ENCODE data around the gene UBE2D4. TPM values are rescaled to one million over a fixed set of nuclear protein-coding genes. Genes with fewer than 3 reads are reported as not detected.
A peak's percentile ranks its signal among the peaks of the same experiment; 100 is the strongest.
"Not testable (repeated sequence)": the region's sequence is repeated elsewhere in the genome, so short reads cannot be mapped to it uniquely, and the experiment has no call there.

The UBE2D4 gene
- total RNA-seq, 6 experiments from 2014 or later: 12.6 to 15.7 (median 14.4) TPM

DNA sequence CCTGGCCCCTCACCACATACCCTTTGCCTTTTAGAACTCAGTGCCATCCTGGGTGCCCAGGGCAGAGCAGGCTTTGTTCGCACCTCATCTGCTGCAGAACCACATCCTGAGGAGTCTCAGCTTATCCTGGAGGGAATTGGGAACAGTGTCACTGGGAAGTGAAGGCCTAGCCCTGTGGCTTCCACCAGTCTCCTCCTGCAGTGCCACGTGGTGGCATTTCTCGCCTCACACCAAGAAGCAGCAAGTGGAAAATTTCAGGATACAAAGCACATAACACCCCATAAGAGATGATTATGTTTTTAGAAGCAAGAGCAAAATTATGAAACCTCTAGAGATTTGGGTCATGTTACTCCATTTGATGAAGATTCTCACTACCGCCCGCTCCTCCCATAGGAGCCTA, 26.8 kb downstream of the UBE2D4 start:
- no peaks in the 10 kb centered on the region for H3K9me3 Mint-ChIP-seq
- H3K4me1 Mint-ChIP-seq (ENCODE audit: low read depth): peaks cover 9% of the 10 kb centered on the region
- no peak overlapping the region for H3K27ac Mint-ChIP-seq
- H3K27me3 Mint-ChIP-seq (ENCODE audit: insufficient read depth): peaks cover 1% of the 10 kb centered on the region; the same call in 1 of the 2 replicates
- H3K36me3 Mint-ChIP-seq (ENCODE audit: low read depth): peaks cover 6% of the 10 kb centered on the region; the same call in 1 of the 2 replicates
- no peak overlapping the region for H3K4me3 Mint-ChIP-seq
- TF ChIP-seq, protein P1, sequence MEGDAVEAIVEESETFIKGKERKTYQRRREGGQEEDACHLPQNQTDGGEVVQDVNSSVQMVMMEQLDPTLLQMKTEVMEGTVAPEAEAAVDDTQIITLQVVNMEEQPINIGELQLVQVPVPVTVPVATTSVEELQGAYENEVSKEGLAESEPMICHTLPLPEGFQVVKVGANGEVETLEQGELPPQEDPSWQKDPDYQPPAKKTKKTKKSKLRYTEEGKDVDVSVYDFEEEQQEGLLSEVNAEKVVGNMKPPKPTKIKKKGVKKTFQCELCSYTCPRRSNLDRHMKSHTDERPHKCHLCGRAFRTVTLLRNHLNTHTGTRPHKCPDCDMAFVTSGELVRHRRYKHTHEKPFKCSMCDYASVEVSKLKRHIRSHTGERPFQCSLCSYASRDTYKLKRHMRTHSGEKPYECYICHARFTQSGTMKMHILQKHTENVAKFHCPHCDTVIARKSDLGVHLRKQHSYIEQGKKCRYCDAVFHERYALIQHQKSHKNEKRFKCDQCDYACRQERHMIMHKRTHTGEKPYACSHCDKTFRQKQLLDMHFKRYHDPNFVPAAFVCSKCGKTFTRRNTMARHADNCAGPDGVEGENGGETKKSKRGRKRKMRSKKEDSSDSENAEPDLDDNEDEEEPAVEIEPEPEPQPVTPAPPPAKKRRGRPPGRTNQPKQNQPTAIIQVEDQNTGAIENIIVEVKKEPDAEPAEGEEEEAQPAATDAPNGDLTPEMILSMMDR (IDR thresholded peaks at IDR 0.05): no peak
- DNase-seq: no peak

DNA sequence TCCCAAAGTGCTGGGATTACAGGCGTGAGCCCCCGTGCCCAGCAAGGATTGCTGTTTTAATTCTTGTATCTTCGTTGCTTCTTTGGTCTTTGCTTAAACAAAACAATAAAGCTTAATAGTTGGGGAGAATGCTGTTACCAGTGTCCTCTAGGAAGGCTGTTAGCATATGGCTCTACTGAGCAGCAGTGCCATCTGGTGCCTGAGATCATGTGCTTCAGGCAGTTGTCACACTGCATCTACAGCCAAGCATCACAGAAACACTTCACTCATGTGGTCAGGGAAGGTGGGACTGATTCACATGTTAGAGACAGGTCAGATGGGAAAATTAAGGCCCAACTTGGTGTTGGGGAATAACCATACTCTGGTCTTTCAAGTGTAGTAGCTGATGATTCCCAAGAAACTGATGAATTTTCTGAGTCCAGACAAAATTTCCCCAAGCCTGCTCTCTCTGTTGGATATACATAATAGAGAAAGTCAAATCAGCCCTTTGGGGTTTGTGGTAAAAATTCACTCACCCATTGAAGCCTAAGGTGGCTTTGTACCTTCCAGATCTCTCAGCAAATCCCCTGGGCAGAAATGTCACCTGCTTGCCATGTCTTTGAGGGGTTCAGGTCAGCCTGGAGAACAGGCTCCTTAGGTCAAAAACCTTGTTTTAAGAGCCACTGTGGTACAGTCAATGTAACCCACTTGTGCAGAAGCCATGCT, 28.4 kb downstream of the UBE2D4 start:
- Mint-ChIP-seq H3K9me3 (no peaks in the 10 kb centered on the region), H3K4me3 (no peak overlapping the region), H3K4me1 (ENCODE audit: low read depth) (peaks cover 6% of the 10 kb centered on the region), H3K36me3 (ENCODE audit: low read depth) (peaks cover 10% of the 10 kb centered on the region), H3K27me3 (ENCODE audit: insufficient read depth) (peaks cover 1% of the 10 kb centered on the region; the same call in 1 of the 2 replicates), H3K27ac (no peak overlapping the region)
- DNase-seq: peak; percentile 68
- TF ChIP-seq, protein P1 (IDR thresholded peaks at IDR 0.05): peak; percentile 76

DNA sequence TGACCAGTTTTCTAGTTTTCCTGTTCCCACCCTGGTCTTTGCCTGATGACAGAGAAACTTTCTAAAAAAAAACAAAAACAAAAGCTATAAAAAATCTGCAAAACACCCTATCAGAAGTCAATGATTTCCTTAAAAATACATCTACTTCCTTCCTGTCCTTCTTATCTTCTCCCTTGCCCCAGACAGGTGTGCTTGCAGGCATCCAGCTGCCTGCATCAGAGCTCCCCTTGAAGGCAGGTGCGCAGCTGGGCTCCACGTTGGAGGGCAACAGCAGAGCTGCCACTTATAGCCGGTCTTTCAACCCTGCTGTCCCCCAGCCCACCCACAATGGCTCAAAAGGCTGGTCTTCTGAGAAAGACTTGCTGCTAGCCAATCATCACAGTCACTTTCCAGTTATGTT, 29.8 kb downstream of the UBE2D4 start:
- Mint-ChIP-seq H3K9me3 (no peaks in the 10 kb centered on the region), H3K36me3 (ENCODE audit: low read depth) (peaks cover 19% of the 10 kb centered on the region), H3K27ac (no peak overlapping the region), H3K4me3 (no peak overlapping the region), H3K27me3 (ENCODE audit: insufficient read depth) (peaks cover 1% of the 10 kb centered on the region; the same call in 1 of the 2 replicates), H3K4me1 (ENCODE audit: low read depth) (peaks cover 6% of the 10 kb centered on the region)
- TF ChIP-seq, protein P1 (IDR thresholded peaks at IDR 0.05): no peak
- no peak for DNase-seq

DNA sequence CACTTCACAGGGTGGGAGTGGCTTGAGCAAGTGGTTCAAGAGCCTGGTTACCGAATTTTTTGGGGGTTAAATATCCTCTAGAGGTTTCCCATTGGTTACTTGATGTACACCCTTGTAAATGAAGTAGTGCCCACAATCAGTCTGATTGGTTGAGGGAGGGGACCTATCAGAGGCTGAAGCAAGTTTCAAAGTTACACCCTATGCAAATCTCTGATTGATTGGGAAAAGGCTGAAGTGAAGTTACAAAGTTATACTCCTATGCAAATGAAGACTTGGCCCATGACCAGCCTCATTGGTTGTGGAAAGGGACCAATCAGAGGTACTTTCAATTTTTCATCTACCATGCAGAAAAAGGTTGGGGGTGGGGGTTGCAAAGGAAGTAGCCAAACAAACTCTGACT, 34.7 kb downstream of the UBE2D4 start:
- DNase-seq: no peak
- no peaks in the 10 kb centered on the region for H3K4me1 Mint-ChIP-seq (ENCODE audit: low read depth)
- peaks cover 19% of the 10 kb centered on the region for H3K36me3 Mint-ChIP-seq (ENCODE audit: low read depth)
- no peaks in the 10 kb centered on the region for H3K9me3 Mint-ChIP-seq
- no peak overlapping the region for H3K4me3 Mint-ChIP-seq
- H3K27me3 Mint-ChIP-seq (ENCODE audit: insufficient read depth): no peaks in the 10 kb centered on the region; the same call in 1 of the 2 replicates
- H3K27ac Mint-ChIP-seq: no peak overlapping the region
- TF ChIP-seq, protein P1 (IDR thresholded peaks at IDR 0.05): no peak

DNA sequence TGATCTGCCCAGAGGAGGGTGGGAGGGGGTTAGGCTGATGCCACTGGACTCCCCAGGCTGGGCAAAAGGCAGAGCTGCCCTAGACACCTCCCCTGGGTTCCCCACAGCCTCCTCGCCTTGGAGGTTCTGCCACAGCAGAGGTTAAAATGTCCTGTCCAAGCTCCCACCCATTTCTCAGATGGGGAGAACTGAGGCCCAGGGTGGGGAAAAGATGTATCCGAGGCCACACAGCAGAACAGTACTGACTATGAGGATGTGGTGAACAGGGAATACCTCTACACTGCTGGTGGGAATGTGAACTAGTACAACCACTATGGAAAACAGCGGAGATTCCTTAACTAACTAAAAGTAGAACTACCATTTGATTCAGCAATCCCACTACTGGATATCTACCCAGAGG, 40.2 kb downstream of the UBE2D4 start:
- peaks cover 10% of the 10 kb centered on the region for H3K4me1 Mint-ChIP-seq (ENCODE audit: low read depth)
- H3K9me3 Mint-ChIP-seq; DNase-seq; H3K27ac Mint-ChIP-seq; H3K27me3 Mint-ChIP-seq (ENCODE audit: insufficient read depth); H3K4me3 Mint-ChIP-seq; H3K36me3 Mint-ChIP-seq (ENCODE audit: low read depth): not testable (repeated sequence)

DNA sequence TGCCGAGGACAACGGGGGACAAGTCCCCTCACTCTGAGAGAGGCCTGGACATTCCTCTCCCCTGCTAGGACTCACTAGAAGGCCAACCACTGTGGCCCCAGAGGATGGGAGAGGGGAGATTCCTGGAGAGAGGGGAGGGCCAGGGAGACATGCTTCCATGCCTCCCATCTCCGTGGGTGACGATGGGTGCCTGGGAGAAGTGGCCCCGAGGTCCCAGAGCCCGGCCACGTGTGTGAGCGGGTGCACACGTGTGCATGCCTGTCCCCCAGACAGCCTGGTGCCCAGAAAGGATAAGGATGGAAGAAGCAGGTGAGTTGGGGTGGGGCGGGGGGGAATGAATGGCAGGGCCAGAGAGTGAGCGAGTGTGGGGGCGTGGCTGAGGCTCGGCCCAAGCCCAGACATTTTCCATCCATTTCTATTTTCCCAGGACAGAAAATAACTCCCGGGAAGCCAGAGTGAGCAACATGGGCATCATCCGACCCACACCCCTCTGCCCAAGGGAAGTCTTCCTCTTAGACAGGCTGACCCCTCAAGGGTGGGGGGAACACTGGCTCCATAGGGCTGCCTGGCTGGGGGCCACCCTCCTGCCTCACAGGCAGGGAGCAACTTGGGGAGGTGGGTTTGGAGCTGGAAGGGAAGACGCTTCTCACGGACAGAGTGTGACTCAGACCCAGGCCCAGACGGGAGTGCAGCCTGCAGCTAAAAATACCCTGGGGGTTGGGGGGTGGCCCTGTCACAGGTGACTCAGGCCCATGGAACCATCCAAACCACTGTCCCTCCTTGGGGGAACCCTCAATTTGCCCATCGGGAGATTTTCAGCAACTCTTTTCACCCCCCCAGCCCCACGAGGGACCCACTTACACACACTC, 42.2 kb downstream of the UBE2D4 start:
- not testable (repeated sequence) for H3K9me3 Mint-ChIP-seq; H3K27me3 Mint-ChIP-seq (ENCODE audit: insufficient read depth); H3K36me3 Mint-ChIP-seq (ENCODE audit: low read depth)
- Mint-ChIP-seq H3K27ac (peak overlapping the region; percentile 97), H3K4me1 (ENCODE audit: low read depth) (peaks cover 10% of the 10 kb centered on the region), H3K4me3 (peak overlapping the region; percentile 60; the same call in 1 of the 2 replicates)
- DNase-seq: peak; percentile 39

DNA sequence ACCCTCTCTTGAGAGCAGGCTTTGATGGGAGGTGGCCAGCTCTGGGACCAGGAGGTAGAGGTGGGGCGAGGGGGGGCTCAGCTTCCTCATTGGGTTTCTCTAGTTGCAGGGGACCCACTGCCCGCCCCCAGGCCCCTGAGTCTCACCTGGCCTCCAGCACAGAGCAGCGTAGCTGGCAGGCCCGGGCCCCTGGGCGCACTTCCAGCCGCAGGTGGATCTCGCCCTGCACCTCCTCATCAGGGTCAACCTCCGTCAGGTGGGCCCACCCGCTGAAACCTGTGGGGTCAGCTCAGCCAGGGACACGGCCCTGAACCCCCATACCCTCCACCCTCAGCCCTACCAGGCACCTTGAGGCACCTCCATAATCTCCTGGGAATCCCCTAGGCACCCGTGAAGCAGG, 43.4 kb downstream of the UBE2D4 start:
- not testable (repeated sequence) for H3K4me3 Mint-ChIP-seq; H3K36me3 Mint-ChIP-seq (ENCODE audit: low read depth); H3K27me3 Mint-ChIP-seq (ENCODE audit: insufficient read depth); DNase-seq; H3K9me3 Mint-ChIP-seq
- Mint-ChIP-seq H3K27ac (peak overlapping the region; percentile 70; the same call in 1 of the 2 replicates), H3K4me1 (ENCODE audit: low read depth) (peaks cover 10% of the 10 kb centered on the region)

DNA sequence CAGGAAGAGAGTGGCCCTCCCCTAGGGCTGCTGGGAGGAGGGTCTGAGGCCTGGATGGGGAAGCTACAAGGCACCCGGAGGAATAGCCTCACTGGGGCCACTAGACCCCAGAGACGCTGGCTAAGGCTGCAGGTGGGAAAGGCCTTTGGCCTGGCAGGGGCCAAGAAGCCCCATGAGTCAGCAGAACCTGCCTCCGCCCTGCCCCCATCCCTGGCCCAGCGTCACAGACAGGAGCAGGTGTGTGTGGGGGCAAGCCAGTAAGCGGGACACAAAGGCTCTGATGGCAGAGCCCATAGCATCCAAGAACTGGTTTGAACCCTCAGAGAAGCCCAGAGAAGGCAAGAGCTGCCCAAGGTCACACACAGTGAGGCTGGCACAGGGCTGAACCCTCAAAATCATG, 44.5 kb downstream of the UBE2D4 start:
- H3K4me3 Mint-ChIP-seq; H3K9me3 Mint-ChIP-seq; DNase-seq; H3K27me3 Mint-ChIP-seq (ENCODE audit: insufficient read depth); H3K36me3 Mint-ChIP-seq (ENCODE audit: low read depth); H3K27ac Mint-ChIP-seq: not testable (repeated sequence)
- H3K4me1 Mint-ChIP-seq (ENCODE audit: low read depth): peaks cover 10% of the 10 kb centered on the region

DNA sequence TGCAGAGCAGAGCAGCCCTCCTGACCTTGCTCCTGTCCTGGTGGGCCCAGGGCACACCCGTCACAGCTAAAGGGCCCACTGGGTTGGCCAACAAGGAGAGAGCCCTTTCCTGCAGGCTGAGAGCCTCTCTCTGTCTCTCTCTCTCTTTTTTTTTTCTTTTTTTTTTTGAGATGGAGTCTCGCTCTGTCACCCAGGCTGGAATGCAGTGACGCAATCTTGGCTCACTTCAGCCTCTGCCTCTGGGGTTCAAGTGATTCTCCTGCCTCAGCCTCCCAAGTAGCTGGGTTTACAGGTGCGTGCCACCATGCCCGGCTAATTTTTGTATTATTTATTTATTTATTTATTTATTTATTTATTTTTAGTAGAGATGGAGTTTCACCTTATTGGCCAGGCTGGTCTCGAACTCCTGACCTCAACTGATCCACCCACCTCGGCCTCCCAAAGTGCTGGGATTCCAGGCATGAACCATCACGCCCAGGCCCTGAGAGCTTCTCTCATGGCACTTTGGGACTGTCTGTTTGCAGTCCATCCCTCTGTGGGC, 47.9 kb downstream of the UBE2D4 start:
- not testable (repeated sequence) for DNase-seq; H3K4me1 Mint-ChIP-seq (ENCODE audit: low read depth); H3K27ac Mint-ChIP-seq; H3K9me3 Mint-ChIP-seq; H3K4me3 Mint-ChIP-seq; H3K36me3 Mint-ChIP-seq (ENCODE audit: low read depth); H3K27me3 Mint-ChIP-seq (ENCODE audit: insufficient read depth)

All from HFFc6 (cell line).